GM10847 (cell line): Measurements from ENCODE around the gene TIMM17A.

ENCODE experiments used
- POLR2A ChIP-seq: IDR thresholded peaks from 2 replicates; pipeline ENCODE4 v1.6.1; 2011; ENCODE audit not compliant: insufficient read length; ENCODE audit errors: extremely low read depth

The TIMM17A gene

GRCh38 chr1:202016022-202016810 is 60.9 kb downstream of the TIMM17A start:
- no peak for TF ChIP-seq POLR2A

GRCh38 chr1:202016811-202017748 is 61.8 kb downstream of the TIMM17A start:
- no peak for TF ChIP-seq POLR2A

- TF ChIP-seq POLR2A = no peak
These were observed 62.6 kb downstream of the TIMM17A start for GRCh38 chr1:202017749-202018467.

- no peak for TF ChIP-seq POLR2A
These were observed 63.3 kb downstream of the TIMM17A start for GRCh38 chr1:202018468-202019234.
